GM23338 (cell line): ENCODE data around the gene DNAJB8. TPM values are rescaled to one million over a fixed set of nuclear protein-coding genes. Genes with fewer than 3 reads are reported as not detected.

Experiments used
- ATAC-seq: fragments of 200-7000 bp; cut with Tn5 transposase; 3 replicates; pipeline ENCODE4 v1.9.1; 2020
- DNase-seq: peaks from one replicate; pipeline ENCODE4 v3.0.0-alpha.2; 2015; ENCODE audit warnings: low spot score
- H2AFZ ChIP-seq: fragments of 200-600 bp; sonication (generic); 2 replicates; pipeline ENCODE4 v1.8.0; 2016; ENCODE audit warnings: antibody characterized with exemption, mild to moderate bottlenecking, moderate library complexity
- H3F3A ChIP-seq: fragments of 200-600 bp; sonication (generic); replicated peaks from 2 replicates; pipeline ENCODE4 v1.8.0; 2017; ENCODE audit warnings: antibody characterized with exemption, mixed run types, low read depth
- H3K27ac ChIP-seq: fragments of 200-600 bp; sonication (generic); 2 replicates; pipeline ENCODE4 v1.6.1; 2016; ENCODE audit warnings: low read depth
- H3K27me3 ChIP-seq: fragments of 200-600 bp; sonication (generic); 2 replicates; pipeline ENCODE4 v1.8.0; 2016; ENCODE audit warnings: mild to moderate bottlenecking, mixed run types, moderate library complexity; ENCODE audit not compliant: insufficient read depth
- H3K36me3 ChIP-seq: fragments of 200-600 bp; sonication (generic); 2 replicates; pipeline ENCODE4 v1.8.0; 2016; ENCODE audit warnings: mild to moderate bottlenecking; ENCODE audit not compliant: insufficient read depth
- H3K4me1 ChIP-seq: fragments of 200-600 bp; sonication (generic); 2 replicates; pipeline ENCODE4 v1.8.0; 2016; ENCODE audit warnings: mild to moderate bottlenecking, moderate library complexity; ENCODE audit not compliant: insufficient read depth
- H3K4me2 ChIP-seq: fragments of 200-600 bp; sonication (generic); 2 replicates; pipeline ENCODE4 v1.7.1; 2017; ENCODE audit warnings: mixed run types
- H3K4me3 ChIP-seq: fragments of 200-600 bp; sonication (generic); 2 replicates; pipeline ENCODE4 v1.6.1; 2016; ENCODE audit warnings: mixed run types
- H3K79me2 ChIP-seq: fragments of 200-600 bp; sonication (generic); replicated peaks from 2 replicates; pipeline ENCODE4 v1.8.0; 2017; ENCODE audit warnings: mild to moderate bottlenecking; ENCODE audit not compliant: insufficient read depth
- H3K9me2 ChIP-seq: fragments of 200-600 bp; sonication (generic); 2 replicates; pipeline ENCODE4 v1.8.0; 2017; ENCODE audit not compliant: insufficient read depth
- H4K20me1 ChIP-seq: fragments of 200-600 bp; sonication (generic); replicated peaks from 2 replicates; pipeline ENCODE4 v1.8.0; 2017; ENCODE audit warnings: mild to moderate bottlenecking; ENCODE audit not compliant: insufficient read depth
- H3K27ac Mint-ChIP-seq: 2 replicates; pipeline ENCODE4 v1.8.0; 2020; ENCODE audit warnings: inconsistent platforms, mild to moderate bottlenecking, moderate library complexity, mixed read lengths
- H3K27me3 Mint-ChIP-seq: 3 replicates; pipeline ENCODE4 v1.8.0; 2022; ENCODE audit warnings: low read depth, mild to moderate bottlenecking, moderate library complexity, mixed read lengths, inconsistent platforms; ENCODE audit not compliant: insufficient read depth, poor library complexity
- H3K36me3 Mint-ChIP-seq: 3 replicates; pipeline ENCODE4 v1.8.0; 2021; ENCODE audit warnings: low read depth, mild to moderate bottlenecking, inconsistent platforms, moderate library complexity, mixed read lengths
- H3K4me1 Mint-ChIP-seq: 3 replicates; pipeline ENCODE4 v1.8.0; 2020; ENCODE audit warnings: mild to moderate bottlenecking, inconsistent platforms, mixed read lengths
- H3K4me3 Mint-ChIP-seq: 3 replicates; pipeline ENCODE4 v1.8.0; 2021; ENCODE audit warnings: moderate library complexity, mild to moderate bottlenecking, inconsistent platforms, mixed read lengths
- H3K9me3 Mint-ChIP-seq: 3 replicates; pipeline ENCODE4 v1.8.0; 2020; ENCODE audit warnings: moderate library complexity, mild to moderate bottlenecking, inconsistent platforms, mixed read lengths
- EZH2phosphoT487 ChIP-seq: fragments of 200-600 bp; sonication (generic); IDR thresholded peaks from one replicate; pipeline ENCODE4 v1.8.1; 2018; ENCODE audit warnings: antibody characterized with exemption; ENCODE audit not compliant: unreplicated experiment
- NANOG ChIP-seq: IDR thresholded peaks from 2 replicates; pipeline ENCODE4 v1.6.1; 2016; ENCODE audit warnings: antibody characterized with exemption, borderline replicate concordance
- POLR2AphosphoS5 ChIP-seq: IDR thresholded peaks from 2 replicates; pipeline ENCODE4 v1.6.1; 2016; ENCODE audit warnings: antibody characterized with exemption, low read depth
- STAT1 ChIP-seq: IDR thresholded peaks from one replicate; pipeline ENCODE4 v1.6.1; 2016; ENCODE audit warnings: antibody characterized with exemption; ENCODE audit not compliant: unreplicated experiment
- ZNF331 ChIP-seq: fragments of 250-450 bp; sonication (Bioruptor Pico); IDR thresholded peaks from 2 replicates; pipeline ENCODE4 v1.5.0; 2020; ENCODE audit warnings: low read depth, mild to moderate bottlenecking, moderate library complexity
- polyA plus RNA-seq: library from polyadenylated mRNA; unstranded; fragments of >200 nt; fragmentation: Nextera tagmentation; extraction: Ambion mirVana; gene quantifications from 2 replicates; pipeline ENCODE4 v1.2.1, GENCODE V29; 2016
- total RNA-seq: library from RNA; depleted of rRNA; stranded (reverse); fragments of >200 nt; shearing (Covaris generic); gene quantifications from 2 replicates; pipeline ENCODE4 v1.2.3, GENCODE V29; 2014
- TF ChIP-seq, protein P1 (sequence below): fragments of 250-450 bp; sonication (Bioruptor Pico); IDR thresholded peaks from 2 replicates; pipeline ENCODE4 v1.5.0; 2020; ENCODE audit warnings: mild to moderate bottlenecking, moderate library complexity

Gene DNAJB8
- total and polyA plus RNA-seq, 2 experiments from 2014 or later: not detected

DNA sequence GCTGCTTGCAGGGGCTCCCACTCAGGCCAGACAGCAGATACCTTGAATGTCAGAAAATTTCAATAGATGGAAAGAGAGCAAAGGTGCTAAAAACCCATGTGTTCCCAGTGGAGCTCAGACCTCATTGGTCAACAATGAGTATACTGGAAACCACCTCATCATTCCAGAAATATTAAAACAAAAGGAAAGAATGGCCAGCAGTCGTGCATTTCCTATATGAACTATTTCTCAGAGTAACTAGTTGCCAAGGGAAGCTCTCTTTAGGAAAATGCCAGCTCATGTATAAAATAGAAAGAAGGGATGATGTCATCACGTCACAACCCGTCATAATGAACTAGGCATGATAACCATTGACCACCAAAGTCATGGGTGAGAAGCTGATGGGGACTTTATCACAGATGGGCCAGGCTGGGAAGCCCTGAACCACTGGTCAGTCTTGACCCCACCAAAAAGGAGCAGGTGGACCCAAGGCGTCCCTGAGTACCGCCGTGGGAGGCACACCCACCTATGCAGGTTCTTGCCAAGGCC is 17.5 kb downstream of the DNAJB8 start:
- Histone ChIP-seq H3K4me3 (no peak overlapping the region), H3K27ac (no peak overlapping the region), H3K27me3 (no peaks in the 10 kb centered on the region), H3K4me2 (no peak overlapping the region), H2AFZ (no peak overlapping the region), H4K20me1 (no peaks in the 10 kb centered on the region), H3K9me2 (0 out of 2 replicates have a peak, but pooled peaks cover 5% of the 10 kb centered on the region), H3F3A (no peaks in the 10 kb centered on the region), H3K79me2 (no peaks in the 10 kb centered on the region), H3K4me1 (no peaks in the 10 kb centered on the region), H3K36me3 (no peaks in the 10 kb centered on the region)
- Mint-ChIP-seq H3K4me1 (peaks cover 6% of the 10 kb centered on the region; the same call in 1 of the 3 replicates), H3K27me3 (peaks cover 12% of the 10 kb centered on the region), H3K36me3 (no peaks in the 10 kb centered on the region; the same call in 2 of the 3 replicates), H3K9me3 (peaks cover 4% of the 10 kb centered on the region), H3K4me3 (no peak overlapping the region), H3K27ac (no peak overlapping the region)
- ATAC-seq: no peak
- TF ChIP-seq, protein P1, sequence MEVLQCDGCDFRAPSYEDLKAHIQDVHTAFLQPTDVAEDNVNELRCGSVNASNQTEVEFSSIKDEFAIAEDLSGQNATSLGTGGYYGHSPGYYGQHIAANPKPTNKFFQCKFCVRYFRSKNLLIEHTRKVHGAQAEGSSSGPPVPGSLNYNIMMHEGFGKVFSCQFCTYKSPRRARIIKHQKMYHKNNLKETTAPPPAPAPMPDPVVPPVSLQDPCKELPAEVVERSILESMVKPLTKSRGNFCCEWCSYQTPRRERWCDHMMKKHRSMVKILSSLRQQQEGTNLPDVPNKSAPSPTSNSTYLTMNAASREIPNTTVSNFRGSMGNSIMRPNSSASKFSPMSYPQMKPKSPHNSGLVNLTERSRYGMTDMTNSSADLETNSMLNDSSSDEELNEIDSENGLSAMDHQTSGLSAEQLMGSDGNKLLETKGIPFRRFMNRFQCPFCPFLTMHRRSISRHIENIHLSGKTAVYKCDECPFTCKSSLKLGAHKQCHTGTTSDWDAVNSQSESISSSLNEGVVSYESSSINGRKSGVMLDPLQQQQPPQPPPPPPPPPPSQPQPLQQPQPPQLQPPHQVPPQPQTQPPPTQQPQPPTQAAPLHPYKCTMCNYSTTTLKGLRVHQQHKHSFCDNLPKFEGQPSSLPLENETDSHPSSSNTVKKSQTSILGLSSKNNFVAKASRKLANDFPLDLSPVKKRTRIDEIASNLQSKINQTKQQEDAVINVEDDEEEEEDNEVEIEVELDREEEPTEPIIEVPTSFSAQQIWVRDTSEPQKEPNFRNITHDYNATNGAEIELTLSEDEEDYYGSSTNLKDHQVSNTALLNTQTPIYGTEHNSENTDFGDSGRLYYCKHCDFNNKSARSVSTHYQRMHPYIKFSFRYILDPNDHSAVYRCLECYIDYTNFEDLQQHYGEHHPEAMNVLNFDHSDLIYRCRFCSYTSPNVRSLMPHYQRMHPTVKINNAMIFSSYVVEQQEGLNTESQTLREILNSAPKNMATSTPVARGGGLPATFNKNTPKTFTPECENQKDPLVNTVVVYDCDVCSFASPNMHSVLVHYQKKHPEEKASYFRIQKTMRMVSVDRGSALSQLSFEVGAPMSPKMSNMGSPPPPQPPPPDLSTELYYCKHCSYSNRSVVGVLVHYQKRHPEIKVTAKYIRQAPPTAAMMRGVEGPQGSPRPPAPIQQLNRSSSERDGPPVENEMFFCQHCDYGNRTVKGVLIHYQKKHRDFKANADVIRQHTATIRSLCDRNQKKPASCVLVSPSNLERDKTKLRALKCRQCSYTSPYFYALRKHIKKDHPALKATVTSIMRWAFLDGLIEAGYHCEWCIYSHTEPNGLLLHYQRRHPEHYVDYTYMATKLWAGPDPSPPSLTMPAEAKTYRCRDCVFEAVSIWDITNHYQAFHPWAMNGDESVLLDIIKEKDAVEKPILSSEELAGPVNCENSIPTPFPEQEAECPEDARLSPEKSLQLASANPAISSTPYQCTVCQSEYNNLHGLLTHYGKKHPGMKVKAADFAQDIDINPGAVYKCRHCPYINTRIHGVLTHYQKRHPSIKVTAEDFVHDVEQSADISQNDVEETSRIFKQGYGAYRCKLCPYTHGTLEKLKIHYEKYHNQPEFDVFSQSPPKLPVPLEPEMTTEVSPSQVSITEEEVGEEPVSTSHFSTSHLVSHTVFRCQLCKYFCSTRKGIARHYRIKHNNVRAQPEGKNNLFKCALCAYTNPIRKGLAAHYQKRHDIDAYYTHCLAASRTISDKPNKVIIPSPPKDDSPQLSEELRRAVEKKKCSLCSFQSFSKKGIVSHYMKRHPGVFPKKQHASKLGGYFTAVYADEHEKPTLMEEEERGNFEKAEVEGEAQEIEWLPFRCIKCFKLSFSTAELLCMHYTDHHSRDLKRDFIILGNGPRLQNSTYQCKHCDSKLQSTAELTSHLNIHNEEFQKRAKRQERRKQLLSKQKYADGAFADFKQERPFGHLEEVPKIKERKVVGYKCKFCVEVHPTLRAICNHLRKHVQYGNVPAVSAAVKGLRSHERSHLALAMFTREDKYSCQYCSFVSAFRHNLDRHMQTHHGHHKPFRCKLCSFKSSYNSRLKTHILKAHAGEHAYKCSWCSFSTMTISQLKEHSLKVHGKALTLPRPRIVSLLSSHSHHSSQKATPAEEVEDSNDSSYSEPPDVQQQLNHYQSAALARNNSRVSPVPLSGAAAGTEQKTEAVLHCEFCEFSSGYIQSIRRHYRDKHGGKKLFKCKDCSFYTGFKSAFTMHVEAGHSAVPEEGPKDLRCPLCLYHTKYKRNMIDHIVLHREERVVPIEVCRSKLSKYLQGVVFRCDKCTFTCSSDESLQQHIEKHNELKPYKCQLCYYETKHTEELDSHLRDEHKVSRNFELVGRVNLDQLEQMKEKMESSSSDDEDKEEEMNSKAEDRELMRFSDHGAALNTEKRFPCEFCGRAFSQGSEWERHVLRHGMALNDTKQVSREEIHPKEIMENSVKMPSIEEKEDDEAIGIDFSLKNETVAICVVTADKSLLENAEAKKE (CRISPR knock-in tag): no peak
- no peak for DNase-seq

DNA sequence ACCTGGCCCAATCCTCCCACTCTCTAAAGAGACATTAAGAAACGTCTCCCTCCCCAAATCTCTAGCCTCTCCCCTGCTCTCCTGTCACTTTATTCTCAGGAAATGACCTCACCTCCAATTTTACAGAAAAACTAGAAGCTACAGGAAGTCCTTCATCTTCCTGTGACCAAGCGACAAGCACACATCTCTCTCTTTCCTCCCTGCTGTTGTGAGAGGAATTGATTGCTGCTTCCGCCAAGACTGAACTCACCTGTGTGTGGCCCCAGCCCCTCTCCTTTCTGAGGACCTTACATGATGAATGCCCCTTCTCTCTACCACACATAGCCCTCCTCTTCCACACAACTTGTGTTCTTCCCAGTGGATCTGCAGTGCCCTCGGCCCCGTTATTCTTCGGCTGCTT is 18.2 kb downstream of the DNAJB8 start:
- H3K36me3 ChIP-seq: no peaks in the 10 kb centered on the region
- no peak overlapping the region for H3K27ac Mint-ChIP-seq
- TF ChIP-seq NANOG (no peak), STAT1 (no peak), POLR2AphosphoS5 (no peak), EZH2phosphoT487 (no peak), ZNF331 (no peak)
- TF ChIP-seq, protein P1 (CRISPR knock-in tag): no peak

More for the DNA sequence above, 18.2 kb downstream of the DNAJB8 start:
- Histone ChIP-seq H3F3A (no peaks in the 10 kb centered on the region), H3K27me3 (no peaks in the 10 kb centered on the region), H3K9me2 (0 out of 2 replicates have a peak, but pooled peaks cover 5% of the 10 kb centered on the region), H3K79me2 (no peaks in the 10 kb centered on the region), H3K4me1 (no peaks in the 10 kb centered on the region), H3K27ac (no peak overlapping the region), H2AFZ (no peak overlapping the region), H3K4me3 (no peak overlapping the region), H3K4me2 (no peak overlapping the region), H4K20me1 (no peaks in the 10 kb centered on the region)
- Mint-ChIP-seq H3K27me3 (peaks cover 15% of the 10 kb centered on the region), H3K4me1 (peaks cover 6% of the 10 kb centered on the region; the same call in 1 of the 3 replicates), H3K4me3 (no peak overlapping the region; the same call in 2 of the 3 replicates), H3K9me3 (peaks cover 4% of the 10 kb centered on the region), H3K36me3 (no peaks in the 10 kb centered on the region; the same call in 2 of the 3 replicates)
- no peak for DNase-seq
- no peak for ATAC-seq
